MM.1S (cell line): ENCODE results near the gene BICRAL.
"Not testable (repeated sequence)": the region's sequence is repeated elsewhere in the genome, so short reads cannot be mapped to it uniquely, and the experiment has no call there.

Experiments used
- DNase-seq: peaks from one replicate; pipeline ENCODE4 v3.0.0-alpha.2; 2015
- H2AFZ ChIP-seq: fragments of 300-600 bp; sonication (generic); 2 replicates; pipeline ENCODE4 v1.6.0; 2016; ENCODE audit warnings: antibody characterized with exemption, low read length
- H3F3A ChIP-seq: fragments of 300-600 bp; sonication (generic); 2 replicates; pipeline ENCODE4 v1.6.1; 2016; ENCODE audit warnings: mild to moderate bottlenecking, antibody characterized with exemption, low read length, moderate library complexity, mixed read lengths; ENCODE audit not compliant: insufficient read depth
- H3K27ac ChIP-seq: fragments of 300-600 bp; sonication (generic); 2 replicates; pipeline ENCODE4 v1.5.1; 2016; ENCODE audit warnings: mild to moderate bottlenecking, low read length
- H3K27me3 ChIP-seq: fragments of 300-600 bp; sonication (generic); replicated peaks from 2 replicates; pipeline ENCODE4 v1.6.0; 2016; ENCODE audit warnings: low read length; ENCODE audit not compliant: insufficient read depth
- H3K36me3 ChIP-seq: fragments of 300-600 bp; sonication (generic); replicated peaks from 2 replicates; pipeline ENCODE4 v1.6.1; 2016; ENCODE audit warnings: mild to moderate bottlenecking, low read length, mixed read lengths; ENCODE audit not compliant: insufficient read depth
- H3K4me1 ChIP-seq: fragments of 300-600 bp; sonication (generic); 2 replicates; pipeline ENCODE4 v1.6.1; 2016; ENCODE audit warnings: low read length, mixed read lengths
- H3K4me2 ChIP-seq: fragments of 300-600 bp; sonication (generic); 2 replicates; pipeline ENCODE4 v1.6.0; 2016; ENCODE audit warnings: low read depth, low read length
- H3K4me3 ChIP-seq: fragments of 300-600 bp; sonication (generic); 2 replicates; pipeline ENCODE4 v1.5.1; 2016; ENCODE audit warnings: low read length, mixed read lengths
- H3K79me2 ChIP-seq: fragments of 300-600 bp; sonication (generic); 2 replicates; pipeline ENCODE4 v1.6.1; 2016; ENCODE audit warnings: mixed run types, low read length, mixed read lengths
- H3K9ac ChIP-seq: fragments of 300-600 bp; sonication (generic); 2 replicates; pipeline ENCODE4 v1.6.1; 2016; ENCODE audit warnings: low read length, mixed read lengths
- H3K9me2 ChIP-seq: fragments of 300-600 bp; sonication (generic); replicated peaks from 2 replicates; pipeline ENCODE4 v1.6.1; 2016; ENCODE audit warnings: mild to moderate bottlenecking, low read length, mixed read lengths; ENCODE audit not compliant: insufficient read depth
- H3K9me3 ChIP-seq: fragments of 300-600 bp; sonication (generic); replicated peaks from 2 replicates; pipeline ENCODE4 v1.6.1; 2016; ENCODE audit warnings: mild to moderate bottlenecking, low read length, mixed read lengths; ENCODE audit not compliant: insufficient read depth
- H4K20me1 ChIP-seq: fragments of 300-600 bp; sonication (generic); 2 replicates; pipeline ENCODE4 v1.6.1; 2016; ENCODE audit warnings: mild to moderate bottlenecking, low read length, moderate library complexity, mixed read lengths; ENCODE audit not compliant: insufficient read depth
- EZH2 ChIP-seq: fragments of 300-600 bp; sonication (generic); optimal IDR thresholded peaks from 2 replicates; pipeline ENCODE3; 2017; ENCODE audit warnings: low read depth, mild to moderate bottlenecking, antibody characterized with exemption, low read length, mixed read lengths
- EZH2phosphoT487 ChIP-seq: fragments of 300-600 bp; sonication (generic); IDR thresholded peaks from 2 replicates; pipeline ENCODE4 v1.6.1; 2018; ENCODE audit warnings: antibody characterized with exemption, low read length
- TF ChIP-seq, protein P1 (sequence below): fragments of 300-600 bp; sonication (generic); IDR thresholded peaks from 2 replicates; pipeline ENCODE4 v1.5.1; 2016; ENCODE audit warnings: antibody characterized with exemption, low read length, mixed read lengths

The BICRAL gene

GRCh38 chr6:42769836-42770235 is 12.0 kb upstream of the BICRAL start:
- H3K4me3 ChIP-seq = no peak overlapping the region
- no peak overlapping the region for H3K4me2 ChIP-seq
- peaks cover 38% of the 10 kb centered on the region for H3F3A ChIP-seq
- no peaks in the 10 kb centered on the region for H4K20me1 ChIP-seq
- H3K4me1 ChIP-seq = peaks cover 24% of the 10 kb centered on the region
- H3K79me2 ChIP-seq = peaks cover 26% of the 10 kb centered on the region
- H3K27me3 ChIP-seq = no peaks in the 10 kb centered on the region
- TF ChIP-seq EZH2phosphoT487 (no peak), EZH2 (no peak)
- TF ChIP-seq, protein P1, sequence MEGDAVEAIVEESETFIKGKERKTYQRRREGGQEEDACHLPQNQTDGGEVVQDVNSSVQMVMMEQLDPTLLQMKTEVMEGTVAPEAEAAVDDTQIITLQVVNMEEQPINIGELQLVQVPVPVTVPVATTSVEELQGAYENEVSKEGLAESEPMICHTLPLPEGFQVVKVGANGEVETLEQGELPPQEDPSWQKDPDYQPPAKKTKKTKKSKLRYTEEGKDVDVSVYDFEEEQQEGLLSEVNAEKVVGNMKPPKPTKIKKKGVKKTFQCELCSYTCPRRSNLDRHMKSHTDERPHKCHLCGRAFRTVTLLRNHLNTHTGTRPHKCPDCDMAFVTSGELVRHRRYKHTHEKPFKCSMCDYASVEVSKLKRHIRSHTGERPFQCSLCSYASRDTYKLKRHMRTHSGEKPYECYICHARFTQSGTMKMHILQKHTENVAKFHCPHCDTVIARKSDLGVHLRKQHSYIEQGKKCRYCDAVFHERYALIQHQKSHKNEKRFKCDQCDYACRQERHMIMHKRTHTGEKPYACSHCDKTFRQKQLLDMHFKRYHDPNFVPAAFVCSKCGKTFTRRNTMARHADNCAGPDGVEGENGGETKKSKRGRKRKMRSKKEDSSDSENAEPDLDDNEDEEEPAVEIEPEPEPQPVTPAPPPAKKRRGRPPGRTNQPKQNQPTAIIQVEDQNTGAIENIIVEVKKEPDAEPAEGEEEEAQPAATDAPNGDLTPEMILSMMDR = no peak
- H3K27ac ChIP-seq = no peak overlapping the region; the same call in 1 of the 2 replicates
- no peaks in the 10 kb centered on the region for H3K36me3 ChIP-seq
- H2AFZ ChIP-seq = no peak overlapping the region
- no peak for DNase-seq
- no peaks in the 10 kb centered on the region for H3K9me3 ChIP-seq
- no peak overlapping the region for H3K9ac ChIP-seq
- no peaks in the 10 kb centered on the region for H3K9me2 ChIP-seq

DNA sequence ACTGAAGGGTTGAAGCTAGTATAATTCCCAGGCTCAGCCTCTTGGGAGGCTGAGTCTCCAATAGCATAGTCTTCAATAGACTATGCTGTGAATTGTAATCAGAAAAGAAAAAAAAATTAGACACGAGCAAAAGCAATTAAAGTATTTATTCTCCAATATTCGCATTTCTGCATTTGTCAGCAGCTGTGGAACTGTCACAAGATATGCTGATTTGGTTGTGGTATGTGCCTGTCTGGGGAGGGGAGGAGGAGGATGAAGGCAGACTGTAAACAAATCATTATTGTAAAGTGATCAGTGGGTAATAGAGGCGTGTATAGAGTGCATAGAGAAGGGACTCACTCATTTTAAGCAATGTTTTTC is 10.1 kb upstream of the BICRAL start:
- peak overlapping the region; percentile 72 for H3K4me3 ChIP-seq

GRCh38 chr6:42774201-42774600 is 7.7 kb upstream of the BICRAL start:
- Histone ChIP-seq H3K27me3 (no peaks in the 10 kb centered on the region), H3K9me2 (no peaks in the 10 kb centered on the region), H3K4me2 (peak overlapping the region; percentile 51), H3K9me3 (no peaks in the 10 kb centered on the region), H3K9ac (peak overlapping the region; percentile 53), H3K4me3 (peak overlapping the region; percentile 41), H2AFZ (no peak overlapping the region; the same call in 1 of the 2 replicates), H3K79me2 (peaks cover 33% of the 10 kb centered on the region), H4K20me1 (no peaks in the 10 kb centered on the region), H3F3A (peaks cover 57% of the 10 kb centered on the region), H3K27ac (peak overlapping the region; percentile 86), H3K36me3 (no peaks in the 10 kb centered on the region), H3K4me1 (peaks cover 41% of the 10 kb centered on the region)
- TF ChIP-seq EZH2phosphoT487 = no peak
- TF ChIP-seq, protein P1 = no peak
- TF ChIP-seq EZH2 = no peak
- no peak for DNase-seq

More for the DNA sequence above, 10.1 kb upstream of the BICRAL start:
- H3K9me3 ChIP-seq = no peaks in the 10 kb centered on the region
- H3K4me2 ChIP-seq = peak overlapping the region; percentile 99
- H3K9me2 ChIP-seq = no peaks in the 10 kb centered on the region
- no peaks in the 10 kb centered on the region for H4K20me1 ChIP-seq
- H3K9ac ChIP-seq = peak overlapping the region; percentile 97
- TF ChIP-seq, protein P1 = no peak
- TF ChIP-seq EZH2phosphoT487 (no peak), EZH2 (no peak)
- no peak overlapping the region for H2AFZ ChIP-seq
- H3K27ac ChIP-seq = peak overlapping the region; percentile 100
- H3F3A ChIP-seq = peaks cover 53% of the 10 kb centered on the region
- no peaks in the 10 kb centered on the region for H3K27me3 ChIP-seq
- no peaks in the 10 kb centered on the region for H3K36me3 ChIP-seq
- H3K79me2 ChIP-seq = peaks cover 30% of the 10 kb centered on the region
- DNase-seq = peak; percentile 37
- H3K4me1 ChIP-seq = peaks cover 32% of the 10 kb centered on the region

- peak overlapping the region; percentile 41 for H3K4me3 ChIP-seq
- H3K9ac ChIP-seq = peak overlapping the region; percentile 53
- peak overlapping the region; percentile 8 for H2AFZ ChIP-seq
- H3K4me1 ChIP-seq = peaks cover 41% of the 10 kb centered on the region
- peaks cover 37% of the 10 kb centered on the region for H3K79me2 ChIP-seq
- not testable (repeated sequence) for H3K9me3 ChIP-seq, H3K9me2 ChIP-seq, H3K36me3 ChIP-seq, H3K27me3 ChIP-seq, H4K20me1 ChIP-seq
- DNase-seq = peak; percentile 87
- H3K27ac ChIP-seq = peak overlapping the region; percentile 86
- H3F3A ChIP-seq = peaks cover 54% of the 10 kb centered on the region
- peak overlapping the region; percentile 51 for H3K4me2 ChIP-seq
These were observed 6.9 kb upstream of the BICRAL start for GRCh38 chr6:42774821-42775487.
